PC-9 (cell line): ENCODE data around the gene SLC6A9.

Experiments used
- EZH2 ChIP-seq: fragments of 200-600 bp; sonication (generic); IDR thresholded peaks from 2 replicates; pipeline ENCODE4 v1.8.0; 2017; ENCODE audit warnings: antibody characterized with exemption, low read depth
- TF ChIP-seq, protein P1 (sequence below): fragments of 200-600 bp; sonication (generic); conservative IDR thresholded peaks from 2 replicates; pipeline ENCODE4 v1.6.1; 2017; ENCODE audit warnings: mixed run types, antibody characterized with exemption, mild to moderate bottlenecking, moderate library complexity

DNA sequence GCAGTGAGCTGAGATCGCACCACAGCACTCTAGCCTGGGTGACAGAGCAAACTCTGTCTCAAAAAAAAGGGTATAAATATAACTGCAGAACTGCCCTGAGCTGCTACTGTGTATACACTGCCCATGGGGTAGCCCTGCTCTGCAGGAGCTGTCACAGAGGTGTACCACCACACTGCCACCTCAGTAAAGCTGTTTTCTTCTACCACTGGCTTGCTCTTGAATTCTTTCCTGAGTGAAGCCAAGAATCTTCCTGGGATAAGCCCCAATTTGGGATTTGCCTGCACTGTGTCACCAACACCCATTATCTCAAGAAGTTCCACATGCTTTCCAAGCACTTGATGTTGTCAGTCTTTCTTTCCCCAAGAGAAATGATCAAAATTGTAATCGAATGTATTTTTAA is 30.6 kb upstream of the SLC6A9 start:
- TF ChIP-seq, protein P1, sequence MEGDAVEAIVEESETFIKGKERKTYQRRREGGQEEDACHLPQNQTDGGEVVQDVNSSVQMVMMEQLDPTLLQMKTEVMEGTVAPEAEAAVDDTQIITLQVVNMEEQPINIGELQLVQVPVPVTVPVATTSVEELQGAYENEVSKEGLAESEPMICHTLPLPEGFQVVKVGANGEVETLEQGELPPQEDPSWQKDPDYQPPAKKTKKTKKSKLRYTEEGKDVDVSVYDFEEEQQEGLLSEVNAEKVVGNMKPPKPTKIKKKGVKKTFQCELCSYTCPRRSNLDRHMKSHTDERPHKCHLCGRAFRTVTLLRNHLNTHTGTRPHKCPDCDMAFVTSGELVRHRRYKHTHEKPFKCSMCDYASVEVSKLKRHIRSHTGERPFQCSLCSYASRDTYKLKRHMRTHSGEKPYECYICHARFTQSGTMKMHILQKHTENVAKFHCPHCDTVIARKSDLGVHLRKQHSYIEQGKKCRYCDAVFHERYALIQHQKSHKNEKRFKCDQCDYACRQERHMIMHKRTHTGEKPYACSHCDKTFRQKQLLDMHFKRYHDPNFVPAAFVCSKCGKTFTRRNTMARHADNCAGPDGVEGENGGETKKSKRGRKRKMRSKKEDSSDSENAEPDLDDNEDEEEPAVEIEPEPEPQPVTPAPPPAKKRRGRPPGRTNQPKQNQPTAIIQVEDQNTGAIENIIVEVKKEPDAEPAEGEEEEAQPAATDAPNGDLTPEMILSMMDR = no peak
- no peak for TF ChIP-seq EZH2
